WTC11 (cell line): ENCODE results near the gene CD180.

Source experiments
- CREB1 ChIP-seq: sonication (generic); formaldehyde crosslinking; IDR thresholded peaks from 2 replicates; pipeline ENCODE4 v1.8.0; 2023; ENCODE audit warnings: mild to moderate bottlenecking, missing genetic modification reagents
- JAZF1 ChIP-seq: fragments of 250-450 bp; sonication (Bioruptor Pico); IDR thresholded peaks from 2 replicates; pipeline ENCODE4 v1.9.0; 2021; ENCODE audit warnings: moderate library complexity, mild to moderate bottlenecking, inconsistent platforms
- KAT7 ChIP-seq: sonication (generic); formaldehyde crosslinking; IDR thresholded peaks from 2 replicates; pipeline ENCODE4 v1.8.1; 2023; ENCODE audit warnings: missing genetic modification reagents, mild to moderate bottlenecking, borderline replicate concordance
- NR2C2 ChIP-seq: sonication (generic); formaldehyde crosslinking; IDR thresholded peaks from 2 replicates; pipeline ENCODE4 v1.8.0; 2022; ENCODE audit warnings: mild to moderate bottlenecking, missing genetic modification reagents
- SMAD3 ChIP-seq: sonication (generic); formaldehyde crosslinking; IDR thresholded peaks from 2 replicates; pipeline ENCODE4 v1.8.0; 2022; ENCODE audit warnings: missing genetic modification reagents, mild to moderate bottlenecking, borderline replicate concordance
- TCF7 ChIP-seq: sonication (generic); formaldehyde crosslinking; IDR thresholded peaks from 2 replicates; pipeline ENCODE4 v1.8.0; 2022; ENCODE audit warnings: mild to moderate bottlenecking, low read depth, missing genetic modification reagents, moderate library complexity
- ZNF423 ChIP-seq: fragments of 250-450 bp; sonication (Bioruptor Pico); IDR thresholded peaks from 2 replicates; pipeline ENCODE4 v2.1.2; 2022; ENCODE audit warnings: mild to moderate bottlenecking, moderate library complexity
- TF ChIP-seq, protein P1 (sequence below): sonication (generic); formaldehyde crosslinking; conservative IDR thresholded peaks from 2 replicates; pipeline ENCODE4 v1.8.1; 2023; ENCODE audit warnings: mild to moderate bottlenecking, low read depth, missing genetic modification reagents, moderate library complexity
- TF ChIP-seq, protein P2 (sequence below): sonication (generic); formaldehyde crosslinking; IDR thresholded peaks from 2 replicates; pipeline ENCODE4 v1.8.1; 2022; ENCODE audit warnings: mild to moderate bottlenecking, moderate library complexity, missing genetic modification reagents
- TF ChIP-seq, protein P3 (sequence below): fragments of 200-600 bp; IDR thresholded peaks from 2 replicates; pipeline ENCODE4 v1.8.0; 2022; ENCODE audit warnings: antibody characterized with exemption
- TF ChIP-seq, protein P4 (sequence below): sonication (generic); formaldehyde crosslinking; IDR thresholded peaks from 2 replicates; pipeline ENCODE4 v1.8.1; 2022; ENCODE audit warnings: missing genetic modification reagents, borderline replicate concordance
- TF ChIP-seq, protein P5 (sequence below): fragments of 250-450 bp; sonication (Bioruptor Pico); conservative IDR thresholded peaks from 2 replicates; pipeline ENCODE4 v1.9.0; 2021; ENCODE audit warnings: mild to moderate bottlenecking
- TF ChIP-seq, protein P6 (sequence below): fragments of 250-450 bp; sonication (Bioruptor Pico); IDR thresholded peaks from 2 replicates; pipeline ENCODE4 v1.9.0; 2021; ENCODE audit warnings: mild to moderate bottlenecking
- TF ChIP-seq, protein P7 (sequence below): sonication (generic); formaldehyde crosslinking; IDR thresholded peaks from 2 replicates; pipeline ENCODE4 v1.8.0; 2023; ENCODE audit warnings: missing genetic modification reagents

DNA sequence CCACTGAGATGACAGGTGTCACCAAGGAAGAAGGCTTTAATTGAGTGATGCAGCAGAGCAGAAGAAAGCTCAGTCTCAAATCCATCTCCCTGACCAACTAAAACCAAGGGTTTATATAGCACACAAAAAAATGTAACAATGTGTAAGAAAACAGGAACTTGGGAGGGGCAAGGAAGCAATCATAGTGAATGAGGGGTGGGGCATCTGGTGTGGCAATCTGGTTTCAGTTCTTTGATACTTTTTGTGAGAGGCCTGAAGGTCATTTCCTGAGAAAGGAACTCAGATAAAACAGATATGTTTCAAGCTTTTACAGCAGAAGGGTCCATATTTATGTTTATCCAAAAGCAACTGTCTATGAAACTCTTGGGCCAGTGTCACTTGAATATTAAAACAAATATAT is 19.7 kb downstream of the CD180 start:
- no peak for TF ChIP-seq KAT7
- TF ChIP-seq, protein P1, sequence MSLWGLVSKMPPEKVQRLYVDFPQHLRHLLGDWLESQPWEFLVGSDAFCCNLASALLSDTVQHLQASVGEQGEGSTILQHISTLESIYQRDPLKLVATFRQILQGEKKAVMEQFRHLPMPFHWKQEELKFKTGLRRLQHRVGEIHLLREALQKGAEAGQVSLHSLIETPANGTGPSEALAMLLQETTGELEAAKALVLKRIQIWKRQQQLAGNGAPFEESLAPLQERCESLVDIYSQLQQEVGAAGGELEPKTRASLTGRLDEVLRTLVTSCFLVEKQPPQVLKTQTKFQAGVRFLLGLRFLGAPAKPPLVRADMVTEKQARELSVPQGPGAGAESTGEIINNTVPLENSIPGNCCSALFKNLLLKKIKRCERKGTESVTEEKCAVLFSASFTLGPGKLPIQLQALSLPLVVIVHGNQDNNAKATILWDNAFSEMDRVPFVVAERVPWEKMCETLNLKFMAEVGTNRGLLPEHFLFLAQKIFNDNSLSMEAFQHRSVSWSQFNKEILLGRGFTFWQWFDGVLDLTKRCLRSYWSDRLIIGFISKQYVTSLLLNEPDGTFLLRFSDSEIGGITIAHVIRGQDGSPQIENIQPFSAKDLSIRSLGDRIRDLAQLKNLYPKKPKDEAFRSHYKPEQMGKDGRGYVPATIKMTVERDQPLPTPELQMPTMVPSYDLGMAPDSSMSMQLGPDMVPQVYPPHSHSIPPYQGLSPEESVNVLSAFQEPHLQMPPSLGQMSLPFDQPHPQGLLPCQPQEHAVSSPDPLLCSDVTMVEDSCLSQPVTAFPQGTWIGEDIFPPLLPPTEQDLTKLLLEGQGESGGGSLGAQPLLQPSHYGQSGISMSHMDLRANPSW (CRISPR knock-in tag): no peak
- TF ChIP-seq, protein P2, sequence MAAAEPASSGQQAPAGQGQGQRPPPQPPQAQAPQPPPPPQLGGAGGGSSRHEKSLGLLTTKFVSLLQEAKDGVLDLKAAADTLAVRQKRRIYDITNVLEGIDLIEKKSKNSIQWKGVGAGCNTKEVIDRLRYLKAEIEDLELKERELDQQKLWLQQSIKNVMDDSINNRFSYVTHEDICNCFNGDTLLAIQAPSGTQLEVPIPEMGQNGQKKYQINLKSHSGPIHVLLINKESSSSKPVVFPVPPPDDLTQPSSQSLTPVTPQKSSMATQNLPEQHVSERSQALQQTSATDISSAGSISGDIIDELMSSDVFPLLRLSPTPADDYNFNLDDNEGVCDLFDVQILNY: no peak
- TF ChIP-seq SMAD3: no peak
- TF ChIP-seq JAZF1 (CRISPR knock-in tag): no peak
- TF ChIP-seq, protein P3, sequence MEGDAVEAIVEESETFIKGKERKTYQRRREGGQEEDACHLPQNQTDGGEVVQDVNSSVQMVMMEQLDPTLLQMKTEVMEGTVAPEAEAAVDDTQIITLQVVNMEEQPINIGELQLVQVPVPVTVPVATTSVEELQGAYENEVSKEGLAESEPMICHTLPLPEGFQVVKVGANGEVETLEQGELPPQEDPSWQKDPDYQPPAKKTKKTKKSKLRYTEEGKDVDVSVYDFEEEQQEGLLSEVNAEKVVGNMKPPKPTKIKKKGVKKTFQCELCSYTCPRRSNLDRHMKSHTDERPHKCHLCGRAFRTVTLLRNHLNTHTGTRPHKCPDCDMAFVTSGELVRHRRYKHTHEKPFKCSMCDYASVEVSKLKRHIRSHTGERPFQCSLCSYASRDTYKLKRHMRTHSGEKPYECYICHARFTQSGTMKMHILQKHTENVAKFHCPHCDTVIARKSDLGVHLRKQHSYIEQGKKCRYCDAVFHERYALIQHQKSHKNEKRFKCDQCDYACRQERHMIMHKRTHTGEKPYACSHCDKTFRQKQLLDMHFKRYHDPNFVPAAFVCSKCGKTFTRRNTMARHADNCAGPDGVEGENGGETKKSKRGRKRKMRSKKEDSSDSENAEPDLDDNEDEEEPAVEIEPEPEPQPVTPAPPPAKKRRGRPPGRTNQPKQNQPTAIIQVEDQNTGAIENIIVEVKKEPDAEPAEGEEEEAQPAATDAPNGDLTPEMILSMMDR: no peak
- TF ChIP-seq ZNF423 (CRISPR knock-in tag): no peak
- TF ChIP-seq, protein P4, sequence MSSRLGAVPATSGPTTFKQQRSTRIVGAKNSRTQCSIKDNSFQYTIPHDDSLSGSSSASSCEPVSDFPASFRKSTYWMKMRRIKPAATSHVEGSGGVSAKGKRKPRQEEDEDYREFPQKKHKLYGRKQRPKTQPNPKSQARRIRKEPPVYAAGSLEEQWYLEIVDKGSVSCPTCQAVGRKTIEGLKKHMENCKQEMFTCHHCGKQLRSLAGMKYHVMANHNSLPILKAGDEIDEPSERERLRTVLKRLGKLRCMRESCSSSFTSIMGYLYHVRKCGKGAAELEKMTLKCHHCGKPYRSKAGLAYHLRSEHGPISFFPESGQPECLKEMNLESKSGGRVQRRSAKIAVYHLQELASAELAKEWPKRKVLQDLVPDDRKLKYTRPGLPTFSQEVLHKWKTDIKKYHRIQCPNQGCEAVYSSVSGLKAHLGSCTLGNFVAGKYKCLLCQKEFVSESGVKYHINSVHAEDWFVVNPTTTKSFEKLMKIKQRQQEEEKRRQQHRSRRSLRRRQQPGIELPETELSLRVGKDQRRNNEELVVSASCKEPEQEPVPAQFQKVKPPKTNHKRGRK (CRISPR knock-in tag): no peak
- TF ChIP-seq, protein P5, sequence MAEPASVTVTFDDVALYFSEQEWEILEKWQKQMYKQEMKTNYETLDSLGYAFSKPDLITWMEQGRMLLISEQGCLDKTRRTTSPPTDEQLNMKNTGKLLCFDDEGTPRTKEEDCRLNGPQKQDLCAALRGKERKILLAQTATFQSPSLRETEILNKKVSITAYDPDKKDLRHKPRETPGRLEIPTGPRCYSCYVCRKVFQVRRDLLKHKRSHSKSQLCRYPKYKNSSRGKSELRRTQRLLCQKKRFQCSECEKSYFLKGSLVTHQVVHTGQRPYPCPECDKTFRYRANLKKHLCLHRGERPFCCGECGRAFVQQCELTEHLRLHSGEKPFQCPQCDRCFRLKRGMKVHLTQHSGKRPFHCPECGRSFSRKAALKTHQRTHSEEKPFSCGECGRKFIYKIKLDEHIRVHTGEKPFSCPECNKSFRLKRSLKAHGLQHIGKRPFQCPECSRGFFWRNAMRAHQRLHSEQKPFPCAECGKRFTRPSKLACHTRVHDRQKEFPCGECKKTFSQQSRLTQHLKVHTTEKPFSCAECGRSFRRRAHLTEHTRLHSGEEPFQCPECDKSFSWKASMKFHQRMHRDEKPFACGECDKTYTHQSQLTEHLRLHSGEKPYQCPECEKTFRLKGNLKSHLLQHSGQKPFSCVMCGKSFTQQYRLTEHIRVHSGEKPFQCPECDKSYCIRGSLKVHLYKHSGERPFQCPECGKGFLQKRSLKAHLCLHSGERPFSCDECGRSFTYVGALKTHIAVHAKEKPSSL (CRISPR knock-in tag): no peak
- no peak for TF ChIP-seq CREB1 (CRISPR knock-in tag)
- TF ChIP-seq TCF7 (CRISPR knock-in tag): no peak
- TF ChIP-seq, protein P6, sequence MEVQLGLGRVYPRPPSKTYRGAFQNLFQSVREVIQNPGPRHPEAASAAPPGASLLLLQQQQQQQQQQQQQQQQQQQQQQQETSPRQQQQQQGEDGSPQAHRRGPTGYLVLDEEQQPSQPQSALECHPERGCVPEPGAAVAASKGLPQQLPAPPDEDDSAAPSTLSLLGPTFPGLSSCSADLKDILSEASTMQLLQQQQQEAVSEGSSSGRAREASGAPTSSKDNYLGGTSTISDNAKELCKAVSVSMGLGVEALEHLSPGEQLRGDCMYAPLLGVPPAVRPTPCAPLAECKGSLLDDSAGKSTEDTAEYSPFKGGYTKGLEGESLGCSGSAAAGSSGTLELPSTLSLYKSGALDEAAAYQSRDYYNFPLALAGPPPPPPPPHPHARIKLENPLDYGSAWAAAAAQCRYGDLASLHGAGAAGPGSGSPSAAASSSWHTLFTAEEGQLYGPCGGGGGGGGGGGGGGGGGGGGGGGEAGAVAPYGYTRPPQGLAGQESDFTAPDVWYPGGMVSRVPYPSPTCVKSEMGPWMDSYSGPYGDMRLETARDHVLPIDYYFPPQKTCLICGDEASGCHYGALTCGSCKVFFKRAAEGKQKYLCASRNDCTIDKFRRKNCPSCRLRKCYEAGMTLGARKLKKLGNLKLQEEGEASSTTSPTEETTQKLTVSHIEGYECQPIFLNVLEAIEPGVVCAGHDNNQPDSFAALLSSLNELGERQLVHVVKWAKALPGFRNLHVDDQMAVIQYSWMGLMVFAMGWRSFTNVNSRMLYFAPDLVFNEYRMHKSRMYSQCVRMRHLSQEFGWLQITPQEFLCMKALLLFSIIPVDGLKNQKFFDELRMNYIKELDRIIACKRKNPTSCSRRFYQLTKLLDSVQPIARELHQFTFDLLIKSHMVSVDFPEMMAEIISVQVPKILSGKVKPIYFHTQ (CRISPR knock-in tag): no peak
- TF ChIP-seq, protein P7, sequence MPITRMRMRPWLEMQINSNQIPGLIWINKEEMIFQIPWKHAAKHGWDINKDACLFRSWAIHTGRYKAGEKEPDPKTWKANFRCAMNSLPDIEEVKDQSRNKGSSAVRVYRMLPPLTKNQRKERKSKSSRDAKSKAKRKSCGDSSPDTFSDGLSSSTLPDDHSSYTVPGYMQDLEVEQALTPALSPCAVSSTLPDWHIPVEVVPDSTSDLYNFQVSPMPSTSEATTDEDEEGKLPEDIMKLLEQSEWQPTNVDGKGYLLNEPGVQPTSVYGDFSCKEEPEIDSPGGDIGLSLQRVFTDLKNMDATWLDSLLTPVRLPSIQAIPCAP (CRISPR knock-in tag): no peak
- no peak for TF ChIP-seq NR2C2
